Lung (tissue), 13 donors: ENCODE measurements around the gene MAT2A. TPM values are rescaled to one million over a fixed set of nuclear protein-coding genes. Genes with fewer than 3 reads are reported as not detected.
"Not testable (repeated sequence)": the region's sequence is repeated elsewhere in the genome, so short reads cannot be mapped to it uniquely, and the experiment has no call there.

Experiments
- ATAC-seq: fragments of 200-7000 bp; cut with Tn5 transposase; one replicate; pipeline ENCODE4 v1.9.1; 2020; ENCODE audit warnings: moderate number of reproducible peaks; ENCODE audit not compliant: insufficient read depth, low FRiP score
- DNase-seq, 3 donors: peaks; one replicate each; pipeline ENCODE4 v3.0.0-alpha.2; 2013 to 2017
- H3K27ac ChIP-seq, 2 donors: one replicate each; pipeline ENCODE4 v1.5.1; 2013; ENCODE audit warnings: mild to moderate bottlenecking in 2 of 2, moderate library complexity in 2 of 2, control low read depth in 1 of 2, inconsistent platforms in 1 of 2, low read depth in 1 of 2, low read length in 1 of 2
- H3K27me3 ChIP-seq, 3 donors: one replicate each; pipeline ENCODE4 v1.5.1; 2013; ENCODE audit warnings: low read length in 2 of 3; ENCODE audit not compliant: control insufficient read depth in 3 of 3, insufficient read depth in 3 of 3
- H3K36me3 ChIP-seq, 4 donors: one replicate each; pipeline ENCODE4 v1.5.1; 2013; ENCODE audit warnings: low read length in 4 of 4, mild to moderate bottlenecking in 1 of 4, moderate library complexity in 1 of 4; ENCODE audit not compliant: control insufficient read depth in 4 of 4, insufficient read depth in 4 of 4
- H3K4me1 ChIP-seq, 5 donors: one replicate each; pipeline ENCODE4 v1.5.1; 2013; ENCODE audit warnings: low read length in 5 of 5, mild to moderate bottlenecking in 2 of 5, moderate library complexity in 1 of 5; ENCODE audit not compliant: control insufficient read depth in 5 of 5, insufficient read depth in 5 of 5
- H3K4me3 ChIP-seq: one replicate; pipeline ENCODE4 v1.5.1; 2013; ENCODE audit warnings: mild to moderate bottlenecking, control low read depth, moderate library complexity
- H3K9ac ChIP-seq, 2 donors: one replicate each; pipeline ENCODE4 v1.5.1; 2013; ENCODE audit warnings: low read length in 2 of 2, control low read depth in 1 of 2; ENCODE audit not compliant: insufficient read depth in 1 of 2
- H3K9me3 ChIP-seq, 4 donors: one replicate each; pipeline ENCODE4 v1.5.1; 2013; ENCODE audit warnings: low read length in 3 of 4, mild to moderate bottlenecking in 1 of 4, moderate library complexity in 1 of 4; ENCODE audit not compliant: control insufficient read depth in 4 of 4, insufficient read depth in 3 of 4
- WGBS, 2 donors: extraction: QIAGEN DNeasy Blood & Tissue Kit; methylation state at CpG; one replicate each; pipeline ENCODE4 v1.1.7; 2013; 5-methylcytosine and 5-hydroxymethylcytosine counted together
- polyA plus RNA-seq, 2 donors: library from polyadenylated mRNA; stranded (reverse); fragments of 200-250 nt; gene quantifications; one replicate each; pipeline ENCODE4 v1.2.1, GENCODE V29; 2013
- small RNA-seq: library from RNA; depleted of rRNA; stranded (forward); fragments of <200 nt; gene quantifications from one replicate; pipeline ENCODE3, GENCODE V24; 2014; ENCODE audit warnings: low replicate concordance
- total RNA-seq, 2 donors: library from RNA; depleted of rRNA in 1 of 2; stranded (reverse); fragments of >200 nt in 1 of 2; gene quantifications; one replicate each; pipeline ENCODE4 v1.2.1, GENCODE V29; 2014 to 2021
- TF ChIP-seq, protein P1 (sequence below): IDR thresholded peaks from 2 replicates; pipeline ENCODE4 v1.5.1; 2012; ENCODE audit warnings: mild to moderate bottlenecking; ENCODE audit errors: control extremely low read depth, extremely low read depth
- donor health status: control.
- donor health status: control.
- donor health status: Bipolar disorder and iron deficiency.
- donor health status: healthy.
- donor health status: DM: yes; HTN: yes; CAD: no.

The MAT2A gene
- total and polyA plus RNA-seq, 4 donors: 79.4 to 228 (median 159) TPM

DNA sequence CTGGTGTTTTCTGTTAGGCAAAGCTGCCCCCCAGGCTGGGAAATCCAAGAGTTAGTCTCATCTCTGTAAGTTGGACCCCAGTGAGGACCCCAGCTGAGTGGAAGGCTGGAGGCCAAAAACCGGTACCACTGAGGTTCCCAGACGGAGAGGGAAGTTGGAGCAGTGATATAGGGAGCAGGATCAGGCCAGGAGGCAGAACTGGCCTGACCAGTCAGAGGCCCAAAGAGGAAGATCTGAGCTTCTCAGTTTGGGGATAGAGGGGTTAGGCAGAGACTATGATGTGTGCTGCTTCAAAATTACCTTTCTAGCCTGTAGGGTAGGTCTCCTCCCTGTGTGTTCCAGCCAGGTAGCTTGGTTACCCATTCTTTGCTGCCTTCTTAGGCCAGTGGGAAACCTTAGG lies 52.0 kb downstream of the MAT2A start:
- Histone ChIP-seq H3K9me3 (no peaks in the 10 kb centered on the region), H3K27me3 (no peaks in the 10 kb centered on the region), H3K4me1 (peaks cover 9 to 44% (median 37%) of the 10 kb centered on the region in 5 donors), H3K27ac (peak overlapping the region; percentile 21 to 94), H3K4me3 (no peak overlapping the region), H3K36me3 (peaks cover 0 to 5% (median 0%) of the 10 kb centered on the region in 4 donors), H3K9ac (peak overlapping the region in 1 of 2 donors; percentile 29)
- ATAC-seq: no peak
- no peak for DNase-seq
- 28 to 53% methylated on average over 2 of the region's 2 CpGs for WGBS, 2 donors
- TF ChIP-seq, protein P1, sequence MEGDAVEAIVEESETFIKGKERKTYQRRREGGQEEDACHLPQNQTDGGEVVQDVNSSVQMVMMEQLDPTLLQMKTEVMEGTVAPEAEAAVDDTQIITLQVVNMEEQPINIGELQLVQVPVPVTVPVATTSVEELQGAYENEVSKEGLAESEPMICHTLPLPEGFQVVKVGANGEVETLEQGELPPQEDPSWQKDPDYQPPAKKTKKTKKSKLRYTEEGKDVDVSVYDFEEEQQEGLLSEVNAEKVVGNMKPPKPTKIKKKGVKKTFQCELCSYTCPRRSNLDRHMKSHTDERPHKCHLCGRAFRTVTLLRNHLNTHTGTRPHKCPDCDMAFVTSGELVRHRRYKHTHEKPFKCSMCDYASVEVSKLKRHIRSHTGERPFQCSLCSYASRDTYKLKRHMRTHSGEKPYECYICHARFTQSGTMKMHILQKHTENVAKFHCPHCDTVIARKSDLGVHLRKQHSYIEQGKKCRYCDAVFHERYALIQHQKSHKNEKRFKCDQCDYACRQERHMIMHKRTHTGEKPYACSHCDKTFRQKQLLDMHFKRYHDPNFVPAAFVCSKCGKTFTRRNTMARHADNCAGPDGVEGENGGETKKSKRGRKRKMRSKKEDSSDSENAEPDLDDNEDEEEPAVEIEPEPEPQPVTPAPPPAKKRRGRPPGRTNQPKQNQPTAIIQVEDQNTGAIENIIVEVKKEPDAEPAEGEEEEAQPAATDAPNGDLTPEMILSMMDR: no peak

DNA sequence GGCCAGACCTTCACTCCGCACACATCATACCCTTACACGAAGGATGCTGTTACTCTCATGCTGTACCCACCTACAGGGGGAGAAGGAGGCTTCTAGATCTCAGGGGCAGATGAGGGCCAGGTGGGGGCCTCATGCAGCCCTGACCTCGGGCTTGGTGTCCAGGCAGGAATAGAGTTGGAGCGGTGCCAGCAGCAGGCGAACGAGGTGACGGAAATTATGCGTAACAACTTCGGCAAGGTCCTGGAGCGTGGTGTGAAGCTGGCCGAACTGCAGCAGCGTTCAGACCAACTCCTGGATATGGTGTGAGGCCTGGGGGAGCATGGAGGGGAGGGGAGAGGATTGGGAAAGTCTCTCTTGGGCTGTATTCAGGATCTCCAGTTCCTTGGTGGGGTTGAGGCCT lies 52.6 kb downstream of the MAT2A start:
- Histone ChIP-seq H3K9ac (no peak overlapping the region), H3K4me1 (peaks cover 9 to 47% (median 35%) of the 10 kb centered on the region in 5 donors)

DNA sequence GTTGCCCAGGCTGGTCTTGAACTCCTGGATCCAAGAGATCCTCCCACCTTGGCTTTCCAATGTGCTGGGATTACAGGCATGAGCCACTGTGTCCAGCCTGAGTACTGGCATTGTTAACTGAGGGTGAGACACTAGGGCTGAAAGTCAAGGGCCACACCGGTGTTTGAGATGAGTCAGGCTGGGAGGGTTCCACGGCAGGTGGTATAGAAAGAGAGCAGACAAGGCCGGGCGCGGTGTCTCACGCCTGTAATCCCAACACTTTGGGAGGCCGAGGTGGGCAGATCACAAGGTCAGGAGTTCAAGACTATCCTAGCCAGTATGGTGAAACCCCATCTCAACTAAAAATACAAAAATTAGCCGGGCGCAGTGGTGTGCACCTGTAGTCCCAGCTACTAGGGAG lies 53.3 kb downstream of the MAT2A start:
- not testable (repeated sequence) for H3K27me3 ChIP-seq, ATAC-seq, DNase-seq, H3K9me3 ChIP-seq, H3K4me3 ChIP-seq, H3K9ac ChIP-seq
- Histone ChIP-seq H3K27ac (peak overlapping the region in 1 of 2 donors; percentile 94), H3K36me3 (peaks cover 0 to 13% (median 4%) of the 10 kb centered on the region in 4 donors), H3K4me1 (peaks cover 9 to 51% (median 36%) of the 10 kb centered on the region in 5 donors)
- WGBS, 2 donors: 90 to 96% methylated on average over 9 of the region's 9 CpGs

More for the DNA sequence above, 52.6 kb downstream of the MAT2A start:
- Histone ChIP-seq H3K27me3 (no peaks in the 10 kb centered on the region), H3K27ac (peak overlapping the region in 1 of 2 donors; percentile 94), H3K4me3 (no peak overlapping the region), H3K36me3 (peaks cover 0 to 6% (median under 1%) of the 10 kb centered on the region in 4 donors), H3K9me3 (no peaks in the 10 kb centered on the region)
- DNase-seq (no peak), ATAC-seq (no peak)
- TF ChIP-seq, protein P1: no peak
- 53 to 63% methylated on average over 12 of the region's 12 CpGs for WGBS, 2 donors

DNA sequence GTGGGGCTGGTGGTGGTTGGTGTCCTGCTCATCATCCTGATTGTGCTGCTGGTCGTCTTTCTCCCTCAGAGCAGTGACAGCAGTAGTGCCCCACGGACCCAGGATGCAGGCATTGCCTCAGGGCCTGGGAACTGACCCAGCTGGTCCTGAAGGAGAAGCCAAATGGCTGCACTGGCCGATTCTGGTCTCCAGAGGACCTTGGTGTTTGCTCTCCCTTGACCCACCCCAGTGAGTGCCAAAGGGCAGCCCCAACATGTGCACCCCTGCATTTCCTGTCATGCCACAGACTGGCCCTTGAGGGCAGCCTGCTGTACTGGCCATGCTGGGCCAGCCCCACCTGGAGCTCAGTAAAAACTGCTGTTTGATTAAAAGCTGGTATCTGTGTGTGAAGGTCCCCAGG lies 54.1 kb downstream of the MAT2A start:
- Histone ChIP-seq H3K36me3 (peaks cover 0 to 17% (median 7%) of the 10 kb centered on the region in 4 donors), H3K9ac (no peak overlapping the region), H3K9me3 (no peaks in the 10 kb centered on the region), H3K4me3 (no peak overlapping the region), H3K27me3 (no peaks in the 10 kb centered on the region), H3K4me1 (peaks cover 9 to 48% (median 35%) of the 10 kb centered on the region in 5 donors), H3K27ac (peak overlapping the region in 1 of 2 donors; percentile 26)
- 66 to 83% methylated on average over 3 of the region's 3 CpGs for WGBS, 2 donors
- TF ChIP-seq, protein P1: no peak
- ATAC-seq (no peak), DNase-seq (no peak)

Small RNA genes lying within 50 kb of the gene (small RNA-seq; reads per million reads assigned to genes)
- not detected for gene RN7SL126P

Other genes with a start within 250 kb of the MAT2A start
- 100 to 1,000 TPM in 1 of 2 donors, 10 to 100 TPM in 1; 81.7 to 145 TPM for gene TGOLN2, start 211.2 kb upstream of the MAT2A start, total RNA-seq
- 10 to 100 TPM; 24.6 to 83.4 TPM for gene TGOLN2, start 211.2 kb upstream of the MAT2A start, polyA plus RNA-seq
- gene RETSAT, start 184.6 kb upstream of the MAT2A start, total RNA-seq: 10 to 100 TPM; 19.6 to 55.4 TPM
- gene RETSAT, start 184.6 kb upstream of the MAT2A start, polyA plus RNA-seq: 10 to 100 TPM; 24.6 to 25.1 TPM
- gene ELMOD3, start 184.4 kb upstream of the MAT2A start, total RNA-seq: 10 to 100 TPM; 14.4 to 26.5 TPM
- 10 to 100 TPM; 11.9 to 15.0 TPM for gene ELMOD3, start 184.4 kb upstream of the MAT2A start, polyA plus RNA-seq
- 100 to 1,000 TPM in 1 of 2 donors, 10 to 100 TPM in 1; 53.2 to 393 TPM for gene CAPG, start 128.8 kb upstream of the MAT2A start, total RNA-seq
- gene CAPG, start 128.8 kb upstream of the MAT2A start, polyA plus RNA-seq: 100 to 1,000 TPM; 387 to 415 TPM
- gene SH2D6, start 120.5 kb upstream of the MAT2A start, total RNA-seq: under 1 TPM; 0.37 to 0.74 TPM
- under 1 TPM; 0.14 to 0.69 TPM for gene SH2D6, start 120.5 kb upstream of the MAT2A start, polyA plus RNA-seq
- gene GGCX, start 22.3 kb downstream of the MAT2A start, total RNA-seq: 10 to 100 TPM; 41.5 to 69.2 TPM
- gene GGCX, start 22.3 kb downstream of the MAT2A start, polyA plus RNA-seq: 10 to 100 TPM; 21.8 to 48.1 TPM
- gene VAMP8, start 38.4 kb downstream of the MAT2A start, total RNA-seq: 100 to 1,000 TPM in 1 of 2 donors, 10 to 100 TPM in 1; 64.0 to 207 TPM
- 100 to 1,000 TPM; 434 to 626 TPM for gene VAMP8, start 38.4 kb downstream of the MAT2A start, polyA plus RNA-seq
- 10 to 100 TPM; 18.5 to 68.8 TPM for gene VAMP5, start 45.3 kb downstream of the MAT2A start, total RNA-seq
- 100 to 1,000 TPM in 1 of 2 donors, 10 to 100 TPM in 1; 77.3 to 165 TPM for gene VAMP5, start 45.3 kb downstream of the MAT2A start, polyA plus RNA-seq
- 100 to 1,000 TPM in 1 of 2 donors, 10 to 100 TPM in 1; 90.2 to 105 TPM for gene RNF181, start 56.6 kb downstream of the MAT2A start, total RNA-seq
- gene RNF181, start 56.6 kb downstream of the MAT2A start, polyA plus RNA-seq: 100 to 1,000 TPM; 265 to 296 TPM
- gene TMEM150A, start 63.5 kb downstream of the MAT2A start, total RNA-seq: 10 to 100 TPM; 10.2 to 29.0 TPM
- gene TMEM150A, start 63.5 kb downstream of the MAT2A start, polyA plus RNA-seq: 10 to 100 TPM; 34.5 to 48.6 TPM
- 10 to 100 TPM; 38.4 to 43.0 TPM for gene C2orf68, start 72.9 kb downstream of the MAT2A start, total RNA-seq
- gene C2orf68, start 72.9 kb downstream of the MAT2A start, polyA plus RNA-seq: 10 to 100 TPM; 23.2 to 51.9 TPM
- 10 to 100 TPM; 40.9 to 42.9 TPM for gene USP39, start 77.0 kb downstream of the MAT2A start, total RNA-seq
- gene USP39, start 77.0 kb downstream of the MAT2A start, polyA plus RNA-seq: 10 to 100 TPM; 29.9 to 42.1 TPM
- over 10,000 TPM in 1 of 2 donors, 1,000 to 10,000 TPM in 1; 6,615 to 19,115 TPM for gene SFTPB, start 129.0 kb downstream of the MAT2A start, total RNA-seq
- over 10,000 TPM; 12,892 to 14,488 TPM for gene SFTPB, start 129.0 kb downstream of the MAT2A start, polyA plus RNA-seq
- gene GNLY, start 155.2 kb downstream of the MAT2A start, total RNA-seq: 10 to 100 TPM in 1 of 2 donors, not detected in 1; 12.1 TPM
- 10 to 100 TPM in 1 of 2 donors, 1 to 10 TPM in 1; 9.0 to 13.6 TPM for gene GNLY, start 155.2 kb downstream of the MAT2A start, polyA plus RNA-seq
- 10 to 100 TPM; 38.6 to 51.4 TPM for gene ATOH8, start 214.8 kb downstream of the MAT2A start, total RNA-seq
- gene ATOH8, start 214.8 kb downstream of the MAT2A start, polyA plus RNA-seq: 10 to 100 TPM; 49.7 to 63.3 TPM